Smooth muscle cell (in vitro differentiated cells): ENCODE results near the gene CBS. TPM values are rescaled to one million over a fixed set of nuclear protein-coding genes. Genes with fewer than 3 reads are reported as not detected.

Experiments used
- DNase-seq: peaks from one replicate; lab custom pipeline; 2025; ENCODE audit not compliant: unreplicated experiment; lab: John Stamatoyannopoulos, UW
- H2AFZ ChIP-seq: fragments of 200-600 bp; sonication (generic); 2 replicates; pipeline ENCODE4 v1.6.0; 2016; ENCODE audit warnings: antibody characterized with exemption, low read depth, mild to moderate bottlenecking
- H3F3A ChIP-seq: fragments of 200-600 bp; sonication (generic); 2 replicates; pipeline ENCODE4 v1.6.0; 2017; ENCODE audit warnings: antibody characterized with exemption, low read depth
- H3K27ac ChIP-seq: fragments of 200-600 bp; sonication (generic); 2 replicates; pipeline ENCODE4 v1.5.1; 2016; ENCODE audit warnings: low read depth, mild to moderate bottlenecking
- H3K27me3 ChIP-seq: fragments of 200-600 bp; sonication (generic); 2 replicates; pipeline ENCODE4 v1.6.1; 2016; ENCODE audit warnings: low read depth, mild to moderate bottlenecking
- H3K36me3 ChIP-seq: fragments of 200-600 bp; sonication (generic); 2 replicates; pipeline ENCODE4 v1.5.1; 2016; ENCODE audit warnings: low read depth
- H3K4me1 ChIP-seq: fragments of 200-600 bp; sonication (generic); 2 replicates; pipeline ENCODE4 v1.5.1; 2016; ENCODE audit warnings: low read depth
- H3K4me2 ChIP-seq: fragments of 200-600 bp; sonication (generic); 2 replicates; pipeline ENCODE4 v1.6.0; 2016; ENCODE audit warnings: mild to moderate bottlenecking
- H3K4me3 ChIP-seq: fragments of 200-600 bp; sonication (generic); 2 replicates; pipeline ENCODE4 v1.5.1; 2016; ENCODE audit warnings: mild to moderate bottlenecking
- H3K79me2 ChIP-seq: fragments of 200-600 bp; sonication (generic); 2 replicates; pipeline ENCODE4 v1.6.0; 2016; ENCODE audit warnings: low read depth, mild to moderate bottlenecking
- H3K9ac ChIP-seq: fragments of 200-600 bp; sonication (generic); 2 replicates; pipeline ENCODE4 v1.6.0; 2016; ENCODE audit warnings: low read depth
- H3K9me3 ChIP-seq: fragments of 200-600 bp; sonication (generic); replicated peaks from 2 replicates; pipeline ENCODE4 v1.5.1; 2016; ENCODE audit warnings: low read depth
- H4K20me1 ChIP-seq: fragments of 200-600 bp; sonication (generic); 2 replicates; pipeline ENCODE4 v1.6.0; 2016; ENCODE audit warnings: low read depth
- WGBS: methylation state at CpG from one replicate; pipeline ENCODE4 v1.1.7; 2016; ENCODE audit warnings: low lambda C conversion rate; 5-methylcytosine and 5-hydroxymethylcytosine counted together
- polyA plus RNA-seq: library from polyadenylated mRNA; unstranded; fragments of >200 nt; fragmentation: Nextera tagmentation; extraction: Ambion mirVana; gene quantifications from 2 replicates; pipeline ENCODE4 v1.2.1, GENCODE V29; 2016
- total RNA-seq: library from RNA; depleted of rRNA; stranded (reverse); fragments of >200 nt; gene quantifications from 2 replicates; pipeline ENCODE4 v1.2.3, GENCODE V29; 2014
- TF ChIP-seq, protein P1 (sequence below): fragments of 200-600 bp; sonication (generic); IDR thresholded peaks from 2 replicates; pipeline ENCODE4 v1.5.1; 2017; ENCODE audit warnings: borderline replicate concordance, mild to moderate bottlenecking, antibody characterized with exemption; ENCODE audit not compliant: insufficient read depth, poor library complexity, severe bottlenecking

The CBS gene
- total and polyA plus RNA-seq, 2 experiments from 2014 or later = 18.5 to 44.5 TPM

DNA sequence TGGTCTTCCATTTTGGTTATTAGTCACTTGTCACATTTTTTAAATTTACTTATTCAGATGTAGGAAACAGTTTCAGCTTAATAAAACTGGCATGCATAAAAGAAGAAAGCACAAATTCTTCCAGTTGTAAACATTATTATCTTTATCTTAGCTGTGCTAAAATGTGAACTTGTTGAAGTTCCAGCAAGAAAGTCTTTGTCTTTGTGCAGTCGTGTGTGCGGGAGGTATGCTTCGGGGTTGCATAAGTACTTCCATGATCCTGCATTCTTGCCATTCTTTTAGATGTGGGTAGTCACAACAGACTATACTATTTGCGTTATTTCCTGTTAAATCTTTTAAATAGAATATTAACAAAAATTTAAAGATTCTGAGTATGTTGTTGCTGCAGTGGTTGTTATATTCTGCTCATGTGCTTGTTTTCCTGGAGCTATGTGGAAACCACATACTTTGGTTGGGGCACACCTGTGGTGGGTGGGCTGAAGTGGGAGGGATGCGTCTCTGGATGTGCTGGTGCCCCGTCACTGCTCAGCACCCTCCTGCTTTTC, 49.9 kb downstream of the CBS start:
- Histone ChIP-seq H3K9me3 (no peaks in the 10 kb centered on the region), H3K27me3 (no peaks in the 10 kb centered on the region), H3K27ac (peak overlapping the region; percentile 96), H3K4me3 (no peak overlapping the region), H3K4me1 (peaks cover 6% of the 10 kb centered on the region), H2AFZ (no peak overlapping the region), H3K4me2 (peak overlapping the region; percentile 43), H3K36me3 (no peaks in the 10 kb centered on the region), H3K9ac (no peak overlapping the region), H3K79me2 (no peaks in the 10 kb centered on the region), H3F3A (peaks cover 20% of the 10 kb centered on the region), H4K20me1 (no peaks in the 10 kb centered on the region)
- TF ChIP-seq, protein P1, sequence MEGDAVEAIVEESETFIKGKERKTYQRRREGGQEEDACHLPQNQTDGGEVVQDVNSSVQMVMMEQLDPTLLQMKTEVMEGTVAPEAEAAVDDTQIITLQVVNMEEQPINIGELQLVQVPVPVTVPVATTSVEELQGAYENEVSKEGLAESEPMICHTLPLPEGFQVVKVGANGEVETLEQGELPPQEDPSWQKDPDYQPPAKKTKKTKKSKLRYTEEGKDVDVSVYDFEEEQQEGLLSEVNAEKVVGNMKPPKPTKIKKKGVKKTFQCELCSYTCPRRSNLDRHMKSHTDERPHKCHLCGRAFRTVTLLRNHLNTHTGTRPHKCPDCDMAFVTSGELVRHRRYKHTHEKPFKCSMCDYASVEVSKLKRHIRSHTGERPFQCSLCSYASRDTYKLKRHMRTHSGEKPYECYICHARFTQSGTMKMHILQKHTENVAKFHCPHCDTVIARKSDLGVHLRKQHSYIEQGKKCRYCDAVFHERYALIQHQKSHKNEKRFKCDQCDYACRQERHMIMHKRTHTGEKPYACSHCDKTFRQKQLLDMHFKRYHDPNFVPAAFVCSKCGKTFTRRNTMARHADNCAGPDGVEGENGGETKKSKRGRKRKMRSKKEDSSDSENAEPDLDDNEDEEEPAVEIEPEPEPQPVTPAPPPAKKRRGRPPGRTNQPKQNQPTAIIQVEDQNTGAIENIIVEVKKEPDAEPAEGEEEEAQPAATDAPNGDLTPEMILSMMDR = no peak
- DNase-seq = no peak
- 44% methylated on average over 6 of the region's 6 CpGs for WGBS

DNA sequence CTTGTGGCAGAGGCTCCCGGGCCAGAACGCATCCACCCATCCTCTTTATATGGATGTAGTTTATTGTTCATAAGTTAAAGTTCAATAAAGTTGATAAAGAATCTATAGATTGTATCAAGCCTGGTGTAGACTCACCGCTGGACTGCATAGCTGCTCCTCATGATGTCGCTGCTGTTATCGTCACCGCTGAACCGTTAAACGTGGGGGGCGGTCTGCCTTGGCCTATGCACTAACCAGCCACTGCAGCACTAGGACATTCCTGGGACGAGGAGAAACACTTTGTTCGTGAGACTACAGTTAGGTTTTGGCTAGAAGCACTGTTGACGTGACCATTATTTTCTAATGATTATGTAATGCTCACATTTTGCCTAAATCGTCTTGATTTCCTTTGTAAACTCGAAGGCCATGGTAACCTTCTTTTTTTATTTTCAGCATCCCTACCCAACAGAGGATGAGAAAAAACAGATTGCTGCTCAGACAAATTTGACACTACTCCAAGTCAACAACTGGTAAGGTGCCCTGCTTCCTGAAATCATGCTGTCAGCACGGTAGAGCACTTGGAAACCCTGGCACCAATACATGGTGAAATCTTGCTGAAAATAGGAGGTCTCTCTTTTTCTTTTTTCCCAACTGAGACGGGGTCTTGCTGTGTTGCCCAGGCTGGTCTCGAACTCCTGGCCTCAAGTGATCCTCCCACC, 51.0 kb downstream of the CBS start:
- no peaks in the 10 kb centered on the region for H3K9me3 ChIP-seq
- H3K9ac ChIP-seq = no peak overlapping the region
- H4K20me1 ChIP-seq = no peaks in the 10 kb centered on the region
- peaks cover 20% of the 10 kb centered on the region for H3F3A ChIP-seq
- H3K4me3 ChIP-seq = no peak overlapping the region
- peak overlapping the region; percentile 96 for H3K27ac ChIP-seq
- H2AFZ ChIP-seq = no peak overlapping the region
- TF ChIP-seq, protein P1 = no peak
- no peaks in the 10 kb centered on the region for H3K79me2 ChIP-seq
- 95% methylated on average over 17 of the region's 17 CpGs for WGBS
- H3K4me1 ChIP-seq = peaks cover 6% of the 10 kb centered on the region
- H3K27me3 ChIP-seq = no peaks in the 10 kb centered on the region
- no peak for DNase-seq
- H3K36me3 ChIP-seq = no peaks in the 10 kb centered on the region
- no peak overlapping the region for H3K4me2 ChIP-seq

DNA sequence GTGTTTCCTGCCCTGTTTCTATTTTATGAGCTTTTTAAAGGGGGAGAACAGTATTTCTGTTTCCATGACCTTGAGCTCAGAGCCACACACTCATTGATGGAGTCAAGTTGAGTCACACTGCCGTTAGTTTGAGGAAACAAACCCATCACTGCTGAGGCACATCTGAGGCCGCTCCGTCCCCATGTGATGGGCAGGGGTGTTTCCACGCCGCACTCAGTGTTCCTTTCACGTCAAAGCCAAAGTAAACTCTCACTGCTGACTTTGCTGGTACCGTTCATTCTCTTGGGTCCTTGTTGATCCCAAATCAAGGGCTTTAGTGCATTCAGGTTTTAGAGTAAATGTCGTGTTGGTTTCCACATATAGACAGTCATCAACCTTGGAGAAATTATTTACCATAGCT, 52.5 kb downstream of the CBS start:
- DNase-seq = no peak
- TF ChIP-seq, protein P1 = no peak

More for the DNA sequence above, 52.5 kb downstream of the CBS start:
- H3K4me1 ChIP-seq = peaks cover 1% of the 10 kb centered on the region
- H3F3A ChIP-seq = peaks cover 20% of the 10 kb centered on the region
- no peak overlapping the region for H2AFZ ChIP-seq
- WGBS = 87% methylated on average over 8 of the region's 8 CpGs
- H4K20me1 ChIP-seq = no peaks in the 10 kb centered on the region
- no peak overlapping the region for H3K4me3 ChIP-seq
- H3K9me3 ChIP-seq = no peaks in the 10 kb centered on the region
- H3K79me2 ChIP-seq = no peaks in the 10 kb centered on the region
- H3K27ac ChIP-seq = no peak overlapping the region
- no peak overlapping the region for H3K4me2 ChIP-seq
- no peaks in the 10 kb centered on the region for H3K36me3 ChIP-seq
- H3K27me3 ChIP-seq = no peaks in the 10 kb centered on the region
- H3K9ac ChIP-seq = no peak overlapping the region
